ENCODE data around the gene DYSF. TPM values are rescaled to one million over a fixed set of nuclear protein-coding genes. Genes with fewer than 3 reads are reported as not detected.

Gene DYSF
- polyA plus RNA-seq, 1 donor (not counting 4 experiments of a cell fraction or from before 2014, with no cell fraction given): 8.2 TPM

GRCh38 chr2:71716697-71717624, 263.6 kb downstream of the DYSF start:
- H3K27ac ChIP-seq (ENCODE audit: control insufficient read depth, insufficient read depth, low read length): no peak overlapping the region
- dilution Hi-C loops (cut with MboI; ENCODE audit: extremely low pct_ligation_motif_present, low sequenced_read_pairs): no loop called here

GRCh38 chr2:71718686-71719085, 265.3 kb downstream of the DYSF start:
- H3K4me3 ChIP-seq (ENCODE audit: control insufficient read depth in 2 of 3, extremely low read depth in 1 of 3, insufficient read depth in 2 of 3, low read depth in 1 of 3, low read length in 3 of 3): no peak overlapping the region
- no peaks in the 10 kb centered on the region for H3K79me2 ChIP-seq (ENCODE audit: control insufficient read depth, insufficient read depth, low read length)
- peaks cover 16% of the 10 kb centered on the region for H3K27me3 ChIP-seq (ENCODE audit: control insufficient read depth, extremely low read depth, insufficient read depth, low read length)
- H4K20me1 ChIP-seq (ENCODE audit: control insufficient read depth, extremely low read depth, insufficient read depth, low read length): no peaks in the 10 kb centered on the region
- DNase-seq (ENCODE audit: low read depth, low spot score) (no peak), FAIRE-seq (no peak)
- no peak overlapping the region for H3K4me2 ChIP-seq (ENCODE audit: control insufficient read depth, extremely low read depth, insufficient read depth, low read depth, low read length)
- H3K4me1 ChIP-seq (ENCODE audit: control insufficient read depth, extremely low read depth, insufficient read depth, low read length): no peaks in the 10 kb centered on the region
- H3K9me3 ChIP-seq (ENCODE audit: control insufficient read depth, low read depth, low read length): no peaks in the 10 kb centered on the region
- H3K36me3 ChIP-seq (ENCODE audit: control insufficient read depth in 2 of 2, extremely low read depth in 1 of 2, insufficient read depth in 2 of 2, low read length in 2 of 2): no peaks in the 10 kb centered on the region
- dilution Hi-C loops (cut with MboI; ENCODE audit: extremely low pct_ligation_motif_present, low sequenced_read_pairs): no loop called here
- TF ChIP-seq EZH2 (IDR thresholded peaks at IDR 0.05; ENCODE audit: low read length): no peak
- TF ChIP-seq, protein P1, sequence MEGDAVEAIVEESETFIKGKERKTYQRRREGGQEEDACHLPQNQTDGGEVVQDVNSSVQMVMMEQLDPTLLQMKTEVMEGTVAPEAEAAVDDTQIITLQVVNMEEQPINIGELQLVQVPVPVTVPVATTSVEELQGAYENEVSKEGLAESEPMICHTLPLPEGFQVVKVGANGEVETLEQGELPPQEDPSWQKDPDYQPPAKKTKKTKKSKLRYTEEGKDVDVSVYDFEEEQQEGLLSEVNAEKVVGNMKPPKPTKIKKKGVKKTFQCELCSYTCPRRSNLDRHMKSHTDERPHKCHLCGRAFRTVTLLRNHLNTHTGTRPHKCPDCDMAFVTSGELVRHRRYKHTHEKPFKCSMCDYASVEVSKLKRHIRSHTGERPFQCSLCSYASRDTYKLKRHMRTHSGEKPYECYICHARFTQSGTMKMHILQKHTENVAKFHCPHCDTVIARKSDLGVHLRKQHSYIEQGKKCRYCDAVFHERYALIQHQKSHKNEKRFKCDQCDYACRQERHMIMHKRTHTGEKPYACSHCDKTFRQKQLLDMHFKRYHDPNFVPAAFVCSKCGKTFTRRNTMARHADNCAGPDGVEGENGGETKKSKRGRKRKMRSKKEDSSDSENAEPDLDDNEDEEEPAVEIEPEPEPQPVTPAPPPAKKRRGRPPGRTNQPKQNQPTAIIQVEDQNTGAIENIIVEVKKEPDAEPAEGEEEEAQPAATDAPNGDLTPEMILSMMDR (optimal IDR thresholded peaks at IDR 0.05 in 1 of 3, IDR thresholded peaks at IDR 0.05 in 1 of 3, conservative IDR thresholded peaks at IDR 0.05 in 1 of 3; ENCODE audit: extremely low read depth in 1 of 3, insufficient read depth in 2 of 3, low read length in 3 of 3): no peak
- H2AFZ ChIP-seq (ENCODE audit: control insufficient read depth, low read length): no peak overlapping the region
- H3K9ac ChIP-seq (ENCODE audit: control insufficient read depth, extremely low read depth, insufficient read depth, low read length): no peak overlapping the region
- H3K27ac ChIP-seq (ENCODE audit: control insufficient read depth, insufficient read depth, low read length): no peak overlapping the region
- H3K9me1 ChIP-seq (ENCODE audit: control insufficient read depth, extremely low read depth, insufficient read depth, low read length): no peaks in the 10 kb centered on the region

More at GRCh38 chr2:71716697-71717624, 263.6 kb downstream of the DYSF start:
- no peaks in the 10 kb centered on the region for H3K4me1 ChIP-seq (ENCODE audit: control insufficient read depth, extremely low read depth, insufficient read depth, low read length)
- no peaks in the 10 kb centered on the region for H3K36me3 ChIP-seq (ENCODE audit: control insufficient read depth in 2 of 2, extremely low read depth in 1 of 2, insufficient read depth in 2 of 2, low read length in 2 of 2)
- H3K4me3 ChIP-seq (ENCODE audit: control insufficient read depth in 2 of 3, extremely low read depth in 1 of 3, insufficient read depth in 2 of 3, low read depth in 1 of 3, low read length in 3 of 3): no peak overlapping the region
- H4K20me1 ChIP-seq (ENCODE audit: control insufficient read depth, extremely low read depth, insufficient read depth, low read length): no peaks in the 10 kb centered on the region
- TF ChIP-seq, protein P1 (optimal IDR thresholded peaks at IDR 0.05 in 1 of 3, IDR thresholded peaks at IDR 0.05 in 1 of 3, conservative IDR thresholded peaks at IDR 0.05 in 1 of 3; ENCODE audit: extremely low read depth in 1 of 3, insufficient read depth in 2 of 3, low read length in 3 of 3): no peak
- no peak for TF ChIP-seq EZH2 (IDR thresholded peaks at IDR 0.05; ENCODE audit: low read length)
- no peak overlapping the region for H2AFZ ChIP-seq (ENCODE audit: control insufficient read depth, low read length)
- no peak for FAIRE-seq
- H3K9me3 ChIP-seq (ENCODE audit: control insufficient read depth, low read depth, low read length): no peaks in the 10 kb centered on the region
- H3K79me2 ChIP-seq (ENCODE audit: control insufficient read depth, insufficient read depth, low read length): no peaks in the 10 kb centered on the region
- H3K27me3 ChIP-seq (ENCODE audit: control insufficient read depth, extremely low read depth, insufficient read depth, low read length): peaks cover 16% of the 10 kb centered on the region
- DNase-seq (ENCODE audit: low read depth, low spot score): no peak
- H3K4me2 ChIP-seq (ENCODE audit: control insufficient read depth, extremely low read depth, insufficient read depth, low read depth, low read length): no peak overlapping the region
- no peaks in the 10 kb centered on the region for H3K9me1 ChIP-seq (ENCODE audit: control insufficient read depth, extremely low read depth, insufficient read depth, low read length)
- no peak overlapping the region for H3K9ac ChIP-seq (ENCODE audit: control insufficient read depth, extremely low read depth, insufficient read depth, low read length)

All from keratinocyte (primary cell).